HFF-Myc (cell line): ENCODE measurements around the gene BACH2.
A peak's percentile ranks its signal among the peaks of the same experiment; 100 is the strongest.

Experiments
- DNase-seq: peaks from one replicate; pipeline ENCODE4 v3.0.0-alpha.2; 2011; ENCODE audit warnings: low read depth; ENCODE audit errors: extremely low read depth
- H3K4me3 ChIP-seq: replicated peaks from 2 replicates; pipeline ENCODE4 v1.5.1; 2011; ENCODE audit warnings: low read depth, mild to moderate bottlenecking, control low read depth, low read length
- TF ChIP-seq, protein P1 (sequence below): IDR thresholded peaks from 2 replicates; pipeline ENCODE4 v1.5.1; 2012; ENCODE audit warnings: mild to moderate bottlenecking, low read depth, low read length, control low read depth; ENCODE audit errors: missing control alignments

The BACH2 gene

DNA sequence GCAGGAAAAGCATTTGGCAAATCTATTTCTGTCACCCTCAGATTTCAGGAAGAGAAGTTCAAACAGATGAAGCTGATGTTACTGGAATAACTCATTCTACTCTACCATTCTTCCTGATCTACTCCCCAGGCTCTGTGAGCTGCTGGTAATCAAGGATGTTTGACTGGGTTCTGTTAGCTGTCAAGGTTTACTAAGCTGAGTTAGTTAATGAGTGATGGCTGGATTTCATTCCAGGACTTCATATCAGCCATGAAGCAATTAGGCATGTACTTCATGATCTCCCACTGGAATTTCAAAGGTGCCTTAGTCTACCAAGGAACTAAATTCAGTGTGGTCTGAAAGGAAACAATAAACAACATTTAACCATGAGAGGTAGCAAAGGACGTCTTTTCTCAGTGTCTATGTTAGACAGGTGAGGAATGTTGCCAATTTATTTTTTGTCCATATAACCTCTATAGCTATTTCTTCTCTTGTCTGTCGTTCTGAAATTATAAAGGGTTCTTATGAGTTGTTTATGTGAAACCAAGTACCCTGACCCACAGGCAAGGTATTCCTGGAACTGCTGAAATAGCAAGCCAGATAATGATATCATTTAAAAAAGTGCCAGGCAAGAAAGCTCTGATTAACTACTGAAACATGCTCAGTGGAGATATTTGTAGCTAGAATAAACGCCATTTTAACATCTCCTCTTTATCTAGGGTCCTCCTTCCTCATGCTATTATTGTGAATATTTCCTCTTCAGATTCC, 112.9 kb downstream of the BACH2 start:
- no peak overlapping the region for H3K4me3 ChIP-seq
- TF ChIP-seq, protein P1, sequence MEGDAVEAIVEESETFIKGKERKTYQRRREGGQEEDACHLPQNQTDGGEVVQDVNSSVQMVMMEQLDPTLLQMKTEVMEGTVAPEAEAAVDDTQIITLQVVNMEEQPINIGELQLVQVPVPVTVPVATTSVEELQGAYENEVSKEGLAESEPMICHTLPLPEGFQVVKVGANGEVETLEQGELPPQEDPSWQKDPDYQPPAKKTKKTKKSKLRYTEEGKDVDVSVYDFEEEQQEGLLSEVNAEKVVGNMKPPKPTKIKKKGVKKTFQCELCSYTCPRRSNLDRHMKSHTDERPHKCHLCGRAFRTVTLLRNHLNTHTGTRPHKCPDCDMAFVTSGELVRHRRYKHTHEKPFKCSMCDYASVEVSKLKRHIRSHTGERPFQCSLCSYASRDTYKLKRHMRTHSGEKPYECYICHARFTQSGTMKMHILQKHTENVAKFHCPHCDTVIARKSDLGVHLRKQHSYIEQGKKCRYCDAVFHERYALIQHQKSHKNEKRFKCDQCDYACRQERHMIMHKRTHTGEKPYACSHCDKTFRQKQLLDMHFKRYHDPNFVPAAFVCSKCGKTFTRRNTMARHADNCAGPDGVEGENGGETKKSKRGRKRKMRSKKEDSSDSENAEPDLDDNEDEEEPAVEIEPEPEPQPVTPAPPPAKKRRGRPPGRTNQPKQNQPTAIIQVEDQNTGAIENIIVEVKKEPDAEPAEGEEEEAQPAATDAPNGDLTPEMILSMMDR = no peak
- DNase-seq = no peak

DNA sequence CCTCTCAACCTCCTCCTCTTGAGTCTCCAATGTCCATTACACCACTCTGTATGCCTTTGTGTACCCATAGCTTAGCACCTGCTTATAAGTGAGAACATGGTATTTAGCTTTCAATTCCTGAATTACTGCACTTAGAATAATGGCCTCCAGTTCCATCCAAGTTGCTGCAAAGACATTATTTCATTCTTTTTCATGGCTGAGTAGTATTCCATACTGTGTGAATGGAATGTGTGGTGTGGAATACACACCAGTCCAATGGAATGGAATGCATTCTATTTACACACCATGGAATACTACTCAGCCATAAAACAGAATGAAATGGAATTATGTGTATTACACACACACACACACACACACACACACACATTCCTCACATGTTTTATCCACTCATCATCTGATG, 116.1 kb downstream of the BACH2 start:
- TF ChIP-seq, protein P1 = no peak
- DNase-seq = no peak
- H3K4me3 ChIP-seq = no peak overlapping the region

DNA sequence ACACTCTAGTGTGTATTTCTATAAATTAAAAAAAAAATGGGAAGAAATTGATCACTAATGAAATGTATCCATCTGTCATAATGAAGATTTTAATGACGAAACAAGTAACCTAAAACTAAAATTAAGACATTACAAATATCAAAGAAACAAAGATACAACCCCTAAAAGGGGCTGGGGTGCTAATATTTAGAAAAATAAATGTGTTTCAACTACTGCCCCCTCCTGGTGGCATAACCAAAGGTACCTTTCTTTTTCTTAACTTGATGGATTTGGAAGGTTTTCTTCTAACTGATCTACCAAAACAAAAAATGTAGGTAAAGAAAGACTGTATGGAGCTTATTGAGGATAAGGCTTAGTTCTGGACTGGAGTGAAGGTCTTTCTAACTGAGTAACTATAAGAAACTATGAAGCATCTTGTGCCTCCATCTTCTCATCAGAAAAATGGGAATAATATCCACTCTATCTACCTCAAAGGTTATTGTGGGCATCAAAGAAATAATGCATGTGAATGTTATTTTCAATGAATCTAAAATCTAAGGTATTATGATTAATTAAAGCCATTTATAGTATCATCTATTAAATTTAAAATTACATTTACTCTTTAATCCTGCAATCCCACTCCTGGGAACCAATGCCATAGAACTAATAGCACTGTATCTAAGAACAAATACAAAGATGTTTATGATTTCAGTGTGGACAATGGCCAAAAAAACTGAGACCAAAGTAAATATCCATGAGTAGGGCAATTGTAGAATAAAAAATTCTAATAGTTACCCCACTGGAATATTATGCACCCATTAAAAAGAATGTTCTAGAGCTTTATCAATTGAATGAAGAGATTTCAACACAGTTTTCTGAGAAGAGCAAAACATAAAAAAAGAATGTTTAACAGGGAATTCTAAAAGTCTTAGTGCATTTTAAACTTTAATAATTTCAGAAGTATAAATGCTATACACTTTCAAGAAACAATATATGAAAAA, 117.2 kb downstream of the BACH2 start:
- H3K4me3 ChIP-seq = no peak overlapping the region
- no peak for DNase-seq
- TF ChIP-seq, protein P1 = peak; percentile 24

DNA sequence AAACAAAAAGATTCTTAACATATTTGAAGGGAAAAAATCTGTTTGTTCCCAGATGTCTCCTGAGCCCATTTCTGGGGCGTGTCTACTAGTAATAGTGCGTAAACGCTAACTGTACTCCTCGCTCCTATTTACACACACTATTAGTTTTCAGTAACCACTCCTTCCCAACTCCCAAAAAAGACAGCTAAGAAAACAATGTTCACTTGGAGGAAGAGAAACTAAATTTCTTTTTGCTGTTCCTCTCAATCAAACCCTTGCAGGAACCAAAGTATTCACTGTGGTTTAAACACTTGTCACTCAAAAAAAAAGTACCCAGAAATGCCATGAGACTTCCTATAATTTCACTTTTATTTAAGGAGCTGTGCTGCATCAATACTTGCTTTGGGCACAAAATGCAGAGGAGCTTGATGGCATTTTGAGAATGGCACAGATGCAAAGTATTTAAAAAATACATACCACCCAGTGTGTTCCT, 118.2 kb downstream of the BACH2 start:
- no peak overlapping the region for H3K4me3 ChIP-seq
- TF ChIP-seq, protein P1 = no peak
- no peak for DNase-seq

DNA sequence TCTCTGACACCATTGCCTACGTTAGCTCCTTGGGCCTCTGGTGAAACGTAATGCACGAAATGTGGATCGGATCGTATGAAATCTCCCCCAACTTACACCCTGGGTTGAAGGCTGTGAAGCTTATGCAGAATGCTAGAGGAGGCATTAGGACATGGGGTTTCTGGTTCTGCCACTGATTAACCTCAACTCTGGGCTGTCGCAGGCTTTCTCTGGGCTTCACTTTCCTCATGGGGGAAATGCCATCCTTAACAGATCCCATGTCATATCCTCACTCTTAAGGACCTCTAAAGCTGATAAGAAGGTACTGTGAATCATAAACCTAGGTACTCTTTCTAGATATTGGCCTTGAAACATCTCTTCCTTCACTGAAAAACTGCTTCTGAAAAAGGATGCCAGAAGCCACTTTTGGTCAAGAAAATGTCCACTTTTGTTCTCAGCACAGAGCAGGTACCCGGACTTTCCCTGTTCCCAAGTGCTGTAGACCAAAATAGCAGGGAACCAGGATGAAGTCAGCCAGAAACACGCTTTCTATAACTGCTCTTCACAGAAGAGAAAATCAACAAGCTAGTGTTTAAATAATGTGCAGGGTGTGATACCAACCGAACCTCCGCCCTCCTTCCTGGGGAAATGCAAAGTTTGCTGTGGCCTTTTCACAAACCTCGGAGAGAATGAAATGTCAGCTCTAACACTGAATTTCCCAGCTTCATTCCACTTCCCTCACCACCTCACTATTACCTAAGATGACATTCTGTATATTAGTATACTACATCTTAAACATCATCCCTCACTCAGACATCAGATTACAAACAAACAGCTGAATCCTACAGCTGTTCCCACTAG, 118.9 kb downstream of the BACH2 start:
- DNase-seq = no peak
- TF ChIP-seq, protein P1 = no peak

More for the DNA sequence above, 118.9 kb downstream of the BACH2 start:
- no peak overlapping the region for H3K4me3 ChIP-seq
